Measurements from ENCODE around the gene ANXA7. TPM values are rescaled to one million over a fixed set of nuclear protein-coding genes. Genes with fewer than 3 reads are reported as not detected.

ANXA7 gene
- total RNA-seq, 2 experiments from 2014 or later = 98.7 to 107 TPM

Other genes starting within 250 kb of the ANXA7 start
- gene ECD, start 246.1 kb downstream of the ANXA7 start, total RNA-seq = 10 to 100 TPM; 27.1 to 28.5 TPM
- gene FAM149B1, start 245.9 kb downstream of the ANXA7 start, total RNA-seq = 10 to 100 TPM; 15.7 to 17.4 TPM
- 10 to 100 TPM; 46.9 to 49.6 TPM for gene DNAJC9, start 166.8 kb downstream of the ANXA7 start, total RNA-seq
- gene MRPS16, start 161.4 kb downstream of the ANXA7 start, total RNA-seq = 10 to 100 TPM; 77.5 to 80.8 TPM
- gene CFAP70, start 55.2 kb downstream of the ANXA7 start, total RNA-seq = under 1 TPM; 0.28 to 0.70 TPM
- 1 to 10 TPM; 2.8 to 3.3 TPM for gene MSS51, start 19.5 kb upstream of the ANXA7 start, total RNA-seq
- 10 to 100 TPM; 53.4 to 55.4 TPM for gene PPP3CB, start 82.0 kb upstream of the ANXA7 start, total RNA-seq
- gene USP54, start 177.3 kb upstream of the ANXA7 start, total RNA-seq = 1 to 10 TPM; 3.0 to 3.4 TPM
- gene MYOZ1, start 227.4 kb upstream of the ANXA7 start, total RNA-seq = not detected
- not detected for gene SYNPO2L, start 242.0 kb upstream of the ANXA7 start, total RNA-seq